AG04449 (cell line): Measurements from ENCODE around the gene PTPRG.

Experiments used
- CTCF ChIA-PET: fragments of 350-600 bp; formaldehyde crosslinking; extraction: SDS; loops from one replicate; lab custom pipeline; 2021; ENCODE audit warnings: antibody characterized with exemption; lab: Yijun Ruan, JAX
- POLR2A ChIA-PET: fragments of 400-600, 350-600 bp; formaldehyde crosslinking; extraction: SDS; loops from one replicate; lab custom pipeline; 2020; ENCODE audit warnings: antibody characterized with exemption, inconsistent platforms; lab: Yijun Ruan, JAX
- DNase-seq: peaks from one replicate; pipeline ENCODE4 v3.0.0-alpha.2; 2010; ENCODE audit warnings: low read depth, low spot score
- H3K4me3 ChIP-seq: 2 replicates; pipeline ENCODE4 v1.5.1; 2011; ENCODE audit warnings: low read depth, mild to moderate bottlenecking, control low read depth, low read length
- CTCF ChIP-seq: IDR thresholded peaks from one replicate; pipeline ENCODE4 v1.5.1; 2011; ENCODE audit warnings: mild to moderate bottlenecking, moderate library complexity, low read length, control low read depth, inconsistent platforms; ENCODE audit not compliant: insufficient read depth; ENCODE audit errors: missing control alignments

The PTPRG gene

GRCh38 chr3:62329971-62330370, 768.6 kb downstream of the PTPRG start:
- no peak for TF ChIP-seq CTCF
- POLR2A ChIA-PET: no interaction called here
- DNase-seq: no peak
- no peak overlapping the region for H3K4me3 ChIP-seq
- CTCF ChIA-PET: interaction anchor here (1.9 to 6.5 kb wide), 3 partner anchors 39 to 230 kb away, joined by 6 to 112 read pairs (median 9); no protein-coding TSS in a partner anchor

DNA sequence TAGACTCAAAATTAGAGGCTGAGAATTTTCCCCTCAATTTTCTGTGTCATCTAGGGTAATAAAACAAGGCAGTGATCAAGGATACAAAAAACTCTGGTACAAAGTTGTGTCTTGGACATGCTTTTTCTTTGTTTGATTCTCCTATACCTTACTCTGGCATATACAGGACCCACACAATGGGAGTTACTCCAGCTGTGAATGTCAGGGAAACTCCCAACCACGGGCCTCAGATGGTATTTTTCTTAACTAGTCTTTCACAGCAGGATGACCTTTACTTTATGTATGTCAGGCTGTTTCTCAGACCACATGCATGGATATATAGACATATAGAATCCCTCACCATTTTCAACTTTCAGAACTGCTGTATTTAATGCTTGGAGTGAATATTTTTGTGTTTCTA, 770.6 kb downstream of the PTPRG start:
- no peak for DNase-seq

GRCh38 chr3:62332835-62333244, 771.5 kb downstream of the PTPRG start:
- no peak for TF ChIP-seq CTCF
- no peak overlapping the region for H3K4me3 ChIP-seq
- ChIA-PET POLR2A (no interaction called here), CTCF (interaction anchor here (0.6 to 6.5 kb wide), 11 partner anchors 9 to 254 kb away, joined by 3 to 112 read pairs (median 6); no protein-coding TSS in a partner anchor)
- DNase-seq: no peak

More for the DNA sequence above, 770.6 kb downstream of the PTPRG start:
- no peak for TF ChIP-seq CTCF
- CTCF ChIA-PET: interaction anchor here (0.7 to 6.5 kb wide), 14 partner anchors 9 to 255 kb away, joined by 3 to 112 read pairs (median 6); no protein-coding TSS in a partner anchor
- POLR2A ChIA-PET: no interaction called here
- no peak overlapping the region for H3K4me3 ChIP-seq

GRCh38 chr3:62335196-62335595, 773.8 kb downstream of the PTPRG start:
- no peak overlapping the region for H3K4me3 ChIP-seq
- POLR2A ChIA-PET: no interaction called here
- CTCF ChIA-PET: interaction anchor here (0.6 to 6.5 kb wide), 6 partner anchors 9 to 377 kb away, joined by 3 to 112 read pairs (median 5); no protein-coding TSS in a partner anchor
- no peak for DNase-seq
- TF ChIP-seq CTCF: no peak

GRCh38 chr3:62343755-62344154, 782.4 kb downstream of the PTPRG start:
- POLR2A ChIA-PET: no interaction called here
- no peak for TF ChIP-seq CTCF
- CTCF ChIA-PET: no interaction called here
- DNase-seq: no peak
- H3K4me3 ChIP-seq: no peak overlapping the region
